ENCODE measurements around the gene CNNM2. TPM values are rescaled to one million over a fixed set of nuclear protein-coding genes. Genes with fewer than 3 reads are reported as not detected.

The CNNM2 gene
- total and polyA plus RNA-seq, 7 donors = 0.49 to 2.6 (median 1.3) TPM

GRCh38 chr10:102914781-102915180, 3.3 kb upstream of the CNNM2 start:
- Histone ChIP-seq H3K9me3 (no peaks in the 10 kb centered on the region), H3K4me1 (peaks cover 12% of the 10 kb centered on the region), H3K36me3 (ENCODE audit: insufficient read depth in 1 of 2, low read depth in 1 of 2) (no peaks in the 10 kb centered on the region), H3K4me3 (no peak overlapping the region), H3K27ac (no peak overlapping the region), H3K27me3 (ENCODE audit: insufficient read depth in 3 of 3, low read length in 2 of 3) (no peaks in the 10 kb centered on the region)
- WGBS, 3 donors = 51 to 65% (median 62%) methylated on average over 1 of the region's 1 CpG
- ATAC-seq (no peak), DNase-seq (no peak)
- intact Hi-C loops (cut with DNase I) = loop anchor here (2.0 to 5.0 kb wide), 3 partner anchors 153 to 418 kb away; partner anchors contain the start of gene RPEL1 (in 1 of the 2)
- no peak for TF ChIP-seq CTCF (IDR thresholded peaks at IDR 0.05)

- intact Hi-C loops (cut with DNase I) = loop anchor here (2.0 to 5.0 kb wide), 5 partner anchors 151 to 417 kb away; partner anchors contain the start of gene RPEL1 (in 1 of the 2)
- no peaks in the 10 kb centered on the region for H3K9me3 ChIP-seq
- 74 to 80% (median 77%) methylated on average over 7 of the region's 7 CpGs for WGBS, 3 donors
- no peak for DNase-seq
- H3K4me1 ChIP-seq = peaks cover 26% of the 10 kb centered on the region
- no peaks in the 10 kb centered on the region for H3K27me3 ChIP-seq (ENCODE audit: insufficient read depth in 3 of 3, low read length in 2 of 3)
- TF ChIP-seq CTCF (IDR thresholded peaks at IDR 0.05) = no peak
- no peaks in the 10 kb centered on the region for H3K36me3 ChIP-seq (ENCODE audit: insufficient read depth in 1 of 2, low read depth in 1 of 2)
- no peak overlapping the region for H3K27ac ChIP-seq
- no peak overlapping the region for H3K4me3 ChIP-seq
- no peak for ATAC-seq
These were observed 1.9 kb upstream of the CNNM2 start for GRCh38 chr10:102916173-102916572.

GRCh38 chr10:102917314-102917961, 656 bp upstream of the CNNM2 start:
- ATAC-seq (peak; percentile 70 to 80 (median 74)), DNase-seq (peak; percentile 79 to 91)
- Histone ChIP-seq H3K27ac (peak overlapping the region; percentile 92), H3K9me3 (no peaks in the 10 kb centered on the region), H3K27me3 (ENCODE audit: insufficient read depth in 3 of 3, low read length in 2 of 3) (no peaks in the 10 kb centered on the region), H3K4me3 (peak overlapping the region; percentile 98), H3K4me1 (peaks cover 34% of the 10 kb centered on the region), H3K36me3 (ENCODE audit: insufficient read depth in 1 of 2, low read depth in 1 of 2) (no peaks in the 10 kb centered on the region)
- intact Hi-C loops (cut with DNase I) = loop anchor here (2.0 to 5.0 kb wide), 5 partner anchors 150 to 415 kb away; partner anchors contain the start of gene RPEL1 (in 1 of the 2)
- TF ChIP-seq CTCF (IDR thresholded peaks at IDR 0.05) = peak; percentile 98
- 0% methylated on average over 45 of the region's 45 CpGs for WGBS, 3 donors

- intact Hi-C loops (cut with DNase I) = loop anchor here in 1 of 2 donors (5.0 kb wide), 2 partner anchors 148 to 413 kb away; no protein-coding TSS in a partner anchor
- DNase-seq (peak in 1 of 2 donors; percentile 54), ATAC-seq (no peak)
- peak overlapping the region; percentile 98 for H3K4me3 ChIP-seq
- 1% methylated on average over 44 to 49 of the region's 49 CpGs for WGBS, 3 donors
- peaks cover 0 to 2% of the 10 kb centered on the region in 2 donors for H3K36me3 ChIP-seq (ENCODE audit: insufficient read depth in 1 of 2, low read depth in 1 of 2)
- H3K4me1 ChIP-seq = peaks cover 34% of the 10 kb centered on the region
- H3K9me3 ChIP-seq = no peaks in the 10 kb centered on the region
- no peak for TF ChIP-seq CTCF (IDR thresholded peaks at IDR 0.05)
- H3K27me3 ChIP-seq (ENCODE audit: insufficient read depth in 3 of 3, low read length in 2 of 3) = no peaks in the 10 kb centered on the region
- peak overlapping the region; percentile 92 for H3K27ac ChIP-seq
These were observed 737 bp downstream of the CNNM2 start for GRCh38 chr10:102918817-102919245.
